GM12865 (cell line): ENCODE data around the gene STXBP5L.

Source experiments
- DNase-seq: peaks from one replicate; pipeline ENCODE4 v3.0.0; 2010; ENCODE audit warnings: low read depth
- H3K4me3 ChIP-seq: 2 replicates; pipeline ENCODE4 v1.5.1; 2011; ENCODE audit warnings: mild to moderate bottlenecking, low read depth, low read length, control low read depth
- CTCF ChIP-seq: IDR thresholded peaks from 2 replicates; pipeline ENCODE4 v1.5.1; 2011; ENCODE audit warnings: low read length, control low read depth, low read depth, inconsistent platforms; ENCODE audit not compliant: insufficient read depth; ENCODE audit errors: missing control alignments

The STXBP5L gene

GRCh38 chr3:120928991-120929390 lies 21.0 kb downstream of the STXBP5L start:
- TF ChIP-seq CTCF = no peak
- no peak for DNase-seq
- H3K4me3 ChIP-seq = no peak overlapping the region

GRCh38 chr3:120931593-120931992 lies 23.6 kb downstream of the STXBP5L start:
- H3K4me3 ChIP-seq = no peak overlapping the region
- DNase-seq = no peak
- TF ChIP-seq CTCF = no peak

- H3K4me3 ChIP-seq = no peak overlapping the region
- no peak for TF ChIP-seq CTCF
- DNase-seq = no peak
Observed at GRCh38 chr3:120956143-120956542, 48.1 kb downstream of the STXBP5L start.

DNA sequence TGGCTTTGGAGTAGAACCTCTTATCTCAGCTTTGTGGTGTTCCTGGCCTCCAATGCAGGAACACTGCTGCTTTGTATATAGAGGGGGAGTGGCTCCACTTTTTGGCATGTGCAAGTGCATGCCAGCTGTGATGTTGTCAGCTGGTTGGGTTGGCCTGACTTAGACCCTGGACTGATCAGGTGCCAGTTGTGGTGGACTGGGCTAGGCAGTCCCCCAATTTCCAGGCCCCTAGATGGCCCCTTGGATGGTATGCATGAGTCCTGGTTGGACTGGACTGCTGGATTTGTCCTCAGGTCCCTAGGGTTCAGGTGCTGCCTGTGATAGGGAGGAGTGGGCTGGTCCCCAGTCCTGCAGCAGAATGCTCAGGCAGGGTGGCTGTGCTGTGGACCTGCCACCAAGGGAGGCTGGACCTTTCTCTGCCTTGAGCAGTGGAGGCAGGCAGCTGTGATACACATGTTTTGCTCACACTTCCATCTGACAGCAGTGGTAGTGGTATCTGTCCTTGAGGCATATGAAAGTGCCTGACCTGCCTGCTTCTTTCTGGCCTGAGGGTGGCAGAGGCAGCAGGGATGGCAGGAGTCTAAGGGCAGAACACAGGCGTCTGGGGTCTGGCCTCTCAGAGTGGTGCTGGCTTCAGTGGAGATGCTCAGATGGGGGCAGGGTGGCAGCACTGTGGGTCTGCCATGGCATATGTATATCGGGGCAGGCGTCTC lies 74.8 kb downstream of the STXBP5L start:
- no peak overlapping the region for H3K4me3 ChIP-seq
- TF ChIP-seq CTCF = no peak

GRCh38 chr3:120983321-120983665 lies 75.3 kb downstream of the STXBP5L start:
- no peak for TF ChIP-seq CTCF
- no peak for DNase-seq
- no peak overlapping the region for H3K4me3 ChIP-seq

More for the DNA sequence above, 74.8 kb downstream of the STXBP5L start:
- no peak for DNase-seq

- TF ChIP-seq CTCF = no peak
- no peak for DNase-seq
- H3K4me3 ChIP-seq = no peak overlapping the region
Observed at GRCh38 chr3:120983841-120984240, 75.8 kb downstream of the STXBP5L start.

DNA sequence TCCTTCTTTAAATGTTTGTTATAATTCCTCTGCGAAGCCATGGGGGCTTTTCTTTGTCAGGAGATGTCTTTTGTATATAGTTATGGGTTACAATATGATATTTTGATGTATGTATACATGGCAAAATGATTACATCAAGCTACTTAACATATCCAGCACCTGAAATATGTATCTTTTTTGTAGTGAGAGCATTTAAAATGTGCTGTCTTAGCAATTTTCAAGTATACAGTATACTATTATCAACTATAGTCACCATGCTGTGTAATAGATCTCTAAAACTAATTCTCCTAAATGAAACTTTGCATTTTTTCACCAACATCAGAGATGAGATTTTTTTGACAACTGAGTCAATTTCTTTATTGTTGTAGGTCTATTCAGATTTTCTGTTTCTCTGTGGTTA lies 77.2 kb downstream of the STXBP5L start:
- no peak for TF ChIP-seq CTCF
- no peak for DNase-seq
- H3K4me3 ChIP-seq = no peak overlapping the region
